GM19324 (cell line): ENCODE measurements around the gene CYP46A1.
"Not testable (repeated sequence)": the region's sequence is repeated elsewhere in the genome, so short reads cannot be mapped to it uniquely, and the experiment has no call there.

Experiments
- ATAC-seq: cut with Tn5 transposase; IDR thresholded peaks from one replicate; pipeline ENCODE4 v1.9.1; 2021; ENCODE audit warnings: mild to moderate bottlenecking, moderate library complexity; ENCODE audit not compliant: unreplicated experiment, low FRiP score

The CYP46A1 gene

GRCh38 chr14:99754141-99755067, 70.3 kb downstream of the CYP46A1 start:
- no peak for ATAC-seq

GRCh38 chr14:99755068-99755405, 70.9 kb downstream of the CYP46A1 start:
- ATAC-seq, result no peak

- ATAC-seq, result no peak
Observed at GRCh38 chr14:99755629-99756603, 71.8 kb downstream of the CYP46A1 start.

- ATAC-seq, result no peak
Observed at GRCh38 chr14:99756796-99757195, 72.7 kb downstream of the CYP46A1 start.

GRCh38 chr14:99757331-99758070, 73.4 kb downstream of the CYP46A1 start:
- ATAC-seq, result no peak

- ATAC-seq, result no peak
Observed at GRCh38 chr14:99758121-99758821, 74.2 kb downstream of the CYP46A1 start.

GRCh38 chr14:99758872-99759545, 74.9 kb downstream of the CYP46A1 start:
- no peak for ATAC-seq

GRCh38 chr14:99759546-99759925, 75.4 kb downstream of the CYP46A1 start:
- ATAC-seq, result no peak

- no peak for ATAC-seq
Observed at GRCh38 chr14:99760817-99761216, 76.7 kb downstream of the CYP46A1 start.

GRCh38 chr14:99762911-99763310, 78.8 kb downstream of the CYP46A1 start:
- not testable (repeated sequence) for ATAC-seq

GRCh38 chr14:99763527-99764221, 79.6 kb downstream of the CYP46A1 start:
- no peak for ATAC-seq

- ATAC-seq, result no peak
Observed at GRCh38 chr14:99764222-99764706, 80.2 kb downstream of the CYP46A1 start.

GRCh38 chr14:99768381-99768780, 84.3 kb downstream of the CYP46A1 start:
- ATAC-seq, result no peak

- ATAC-seq, result no peak
Observed at GRCh38 chr14:99769123-99769522, 85.0 kb downstream of the CYP46A1 start.

- no peak for ATAC-seq
Observed at GRCh38 chr14:99769799-99770198, 85.7 kb downstream of the CYP46A1 start.

GRCh38 chr14:99772371-99773283, 88.5 kb downstream of the CYP46A1 start:
- no peak for ATAC-seq
